ENCODE results near the gene MACROD1.
"Not testable (repeated sequence)": the region's sequence is repeated elsewhere in the genome, so short reads cannot be mapped to it uniquely, and the experiment has no call there.

Gene MACROD1

GRCh38 chr11:64051297-64051696 is 114.6 kb downstream of the MACROD1 start:
- no peak for DNase-seq

- no peak for DNase-seq
These were observed 116.4 kb downstream of the MACROD1 start for GRCh38 chr11:64049509-64049908.

- DNase-seq: no peak
These were observed 117.7 kb downstream of the MACROD1 start for GRCh38 chr11:64048042-64048854.

- DNase-seq: not testable (repeated sequence)
These were observed 118.5 kb downstream of the MACROD1 start for GRCh38 chr11:64047373-64047772.

- DNase-seq: no peak
These were observed 120.2 kb downstream of the MACROD1 start for GRCh38 chr11:64045700-64046099.

- no peak for DNase-seq
These were observed 121.1 kb downstream of the MACROD1 start for GRCh38 chr11:64044730-64045393.

- DNase-seq: no peak
These were observed 122.4 kb downstream of the MACROD1 start for GRCh38 chr11:64043545-64043944.

GRCh38 chr11:64042301-64042700 is 123.6 kb downstream of the MACROD1 start:
- no peak for DNase-seq

GRCh38 chr11:64041846-64042245 is 124.1 kb downstream of the MACROD1 start:
- no peak for DNase-seq

GRCh38 chr11:64040684-64041322 is 125.1 kb downstream of the MACROD1 start:
- DNase-seq: no peak

GRCh38 chr11:64039012-64039665 is 126.8 kb downstream of the MACROD1 start:
- DNase-seq: no peak

GRCh38 chr11:64038500-64038899 is 127.4 kb downstream of the MACROD1 start:
- DNase-seq: no peak

- no peak for DNase-seq
These were observed 128.8 kb downstream of the MACROD1 start for GRCh38 chr11:64037027-64037634.

- DNase-seq: peak; percentile 35
These were observed 129.6 kb downstream of the MACROD1 start for GRCh38 chr11:64036087-64037026.

- no peak for DNase-seq
These were observed 130.3 kb downstream of the MACROD1 start, which contains the start of gene FLRT1 for GRCh38 chr11:64035576-64035975. Gene FLRT1 (plus strand): TSS chr11:64035931. CDS start chr11:64116268, 80,337 bp downstream.

GRCh38 chr11:64035081-64035524 is 130.8 kb downstream of the MACROD1 start:
- DNase-seq: no peak

- DNase-seq: peak; percentile 28
These were observed 131.5 kb downstream of the MACROD1 start for GRCh38 chr11:64034411-64034811.

GRCh38 chr11:64032050-64032449 is 133.9 kb downstream of the MACROD1 start:
- DNase-seq: no peak

- no peak for DNase-seq
These were observed 134.9 kb downstream of the MACROD1 start for GRCh38 chr11:64031001-64031400.

- DNase-seq: no peak
These were observed 136.1 kb downstream of the MACROD1 start for GRCh38 chr11:64029773-64030172.

- peak; percentile 30 for DNase-seq
These were observed 137.4 kb downstream of the MACROD1 start for GRCh38 chr11:64028398-64029115.

Measured in hematopoietic multipotent progenitor cell treated with erythropoietin and hydrocortisone succinate and interleukin-3 and kit ligand, for 6 days (in vitro differentiated cells).